ENCODE data around the gene IGF2.

DNA sequence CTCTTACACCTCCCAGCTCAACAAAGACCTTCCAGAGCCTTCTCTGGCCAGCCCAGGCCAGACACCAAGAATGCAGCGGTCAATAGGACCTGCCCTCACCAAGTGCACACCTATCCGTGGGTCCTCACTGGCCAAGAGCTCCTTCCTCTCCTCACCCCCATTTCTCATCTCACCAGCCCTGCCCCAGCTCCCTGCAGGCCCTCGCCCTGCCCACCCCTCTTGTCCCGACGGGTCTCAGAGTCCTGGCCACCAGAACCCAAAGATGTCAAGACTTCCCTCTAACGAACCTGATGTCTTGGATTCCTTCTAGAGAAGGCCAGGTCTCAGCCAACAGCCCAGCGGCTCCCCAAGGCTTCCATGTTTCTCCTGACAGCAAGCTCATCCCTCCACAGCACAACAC, 43.6 kb downstream of the IGF2 start:
- TF ChIP-seq, protein P1, sequence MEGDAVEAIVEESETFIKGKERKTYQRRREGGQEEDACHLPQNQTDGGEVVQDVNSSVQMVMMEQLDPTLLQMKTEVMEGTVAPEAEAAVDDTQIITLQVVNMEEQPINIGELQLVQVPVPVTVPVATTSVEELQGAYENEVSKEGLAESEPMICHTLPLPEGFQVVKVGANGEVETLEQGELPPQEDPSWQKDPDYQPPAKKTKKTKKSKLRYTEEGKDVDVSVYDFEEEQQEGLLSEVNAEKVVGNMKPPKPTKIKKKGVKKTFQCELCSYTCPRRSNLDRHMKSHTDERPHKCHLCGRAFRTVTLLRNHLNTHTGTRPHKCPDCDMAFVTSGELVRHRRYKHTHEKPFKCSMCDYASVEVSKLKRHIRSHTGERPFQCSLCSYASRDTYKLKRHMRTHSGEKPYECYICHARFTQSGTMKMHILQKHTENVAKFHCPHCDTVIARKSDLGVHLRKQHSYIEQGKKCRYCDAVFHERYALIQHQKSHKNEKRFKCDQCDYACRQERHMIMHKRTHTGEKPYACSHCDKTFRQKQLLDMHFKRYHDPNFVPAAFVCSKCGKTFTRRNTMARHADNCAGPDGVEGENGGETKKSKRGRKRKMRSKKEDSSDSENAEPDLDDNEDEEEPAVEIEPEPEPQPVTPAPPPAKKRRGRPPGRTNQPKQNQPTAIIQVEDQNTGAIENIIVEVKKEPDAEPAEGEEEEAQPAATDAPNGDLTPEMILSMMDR (IDR thresholded peaks at IDR 0.05; ENCODE audit: extremely low read depth in 1 of 2, insufficient read depth in 1 of 2, low read depth in 1 of 2, low read length in 2 of 2), result no peak
- no peak for TF ChIP-seq POLR2AphosphoS5 (IDR thresholded peaks at IDR 0.05; ENCODE audit: insufficient read depth, low read depth, low read length)
